ENCODE data around the gene EFNA1. TPM values are rescaled to one million over a fixed set of nuclear protein-coding genes. Genes with fewer than 3 reads are reported as not detected.

EFNA1 gene
- total and polyA plus RNA-seq, 2 donors (not counting 3 experiments of a cell fraction or from before 2014, with no cell fraction given): 107 to 289 TPM

- BruUV-seq (replicated peaks): no TSS peak
- no peak overlapping the region for H3K9ac ChIP-seq (replicated peaks; ENCODE audit: extremely low read depth, insufficient read depth, low read length)
- intact Hi-C loops (cut with micrococcal nuclease) (no loop called here), dilution Hi-C loops (cut with MboI; ENCODE audit: extremely low pct_ligation_motif_present, low sequenced_read_pairs) (no loop called here)
- H3K4me1 ChIP-seq (ENCODE audit: control insufficient read depth, extremely low read depth, insufficient read depth, low read length): no peaks in the 10 kb centered on the region
- H3K9me1 ChIP-seq (replicated peaks; ENCODE audit: control insufficient read depth, extremely low read depth, insufficient read depth, low read length): no peaks in the 10 kb centered on the region
- no peak overlapping the region for H3K4me3 ChIP-seq (replicated peaks in 1 of 3; ENCODE audit: insufficient read depth in 1 of 3, low read depth in 1 of 3, low read length in 3 of 3)
- H3K79me2 ChIP-seq (ENCODE audit: control insufficient read depth, insufficient read depth, low read length): no peaks in the 10 kb centered on the region
- no peak for DNase-seq (ENCODE audit: low read depth, low spot score)
- ChIA-PET POLR2A (no interaction called here), CTCF (interaction anchor here (0.8 to 3.3 kb wide), 3 partner anchors 9 to 11 kb away, joined by 3 to 35 read pairs (median 5); partner anchors contain the start of gene KRTCAP2)
- H3K4me2 ChIP-seq (ENCODE audit: insufficient read depth, low read length): no peak overlapping the region
- H3K27ac ChIP-seq (ENCODE audit: insufficient read depth, low read depth, low read length): no peak overlapping the region
- H3K9me3 ChIP-seq (replicated peaks; ENCODE audit: control insufficient read depth, insufficient read depth, low read length): no peaks in the 10 kb centered on the region
- no peak overlapping the region for H2AFZ ChIP-seq (ENCODE audit: low read depth, low read length)
- H4K20me1 ChIP-seq (replicated peaks; ENCODE audit: control insufficient read depth, extremely low read depth, insufficient read depth, low read length): no peaks in the 10 kb centered on the region
- TF ChIP-seq, protein P1, sequence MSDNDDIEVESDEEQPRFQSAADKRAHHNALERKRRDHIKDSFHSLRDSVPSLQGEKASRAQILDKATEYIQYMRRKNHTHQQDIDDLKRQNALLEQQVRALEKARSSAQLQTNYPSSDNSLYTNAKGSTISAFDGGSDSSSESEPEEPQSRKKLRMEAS (IDR thresholded peaks at IDR 0.05; ENCODE audit: insufficient read depth, insufficient read length): no peak
- TF ChIP-seq POLR2AphosphoS5 (IDR thresholded peaks at IDR 0.05; ENCODE audit: insufficient read depth, low read depth, low read length): no peak
- no peak for TF ChIP-seq FOS (IDR thresholded peaks at IDR 0.05; ENCODE audit: borderline replicate concordance, insufficient read depth, low read length)
- no peak for TF ChIP-seq JUN (IDR thresholded peaks at IDR 0.05; ENCODE audit: borderline replicate concordance, insufficient read depth, insufficient read length, low read depth)
- TF ChIP-seq CTCF (IDR thresholded peaks at IDR 0.05; ENCODE audit: extremely low read depth in 1 of 2, insufficient read depth in 1 of 2, low read depth in 1 of 2, low read length in 2 of 2): no peak
- TF ChIP-seq GATA2 (IDR thresholded peaks at IDR 0.05; ENCODE audit: insufficient read depth, insufficient read length, low read depth, low read length): no peak
- no peak for TF ChIP-seq EZH2 (IDR thresholded peaks at IDR 0.05; ENCODE audit: borderline replicate concordance, low read depth, low read length, severe bottlenecking)
- TF ChIP-seq MYC (IDR thresholded peaks at IDR 0.05; ENCODE audit: low read depth, low read length): no peak
- no peak for TF ChIP-seq POLR2A (IDR thresholded peaks at IDR 0.05; ENCODE audit: low read depth, low read length)
- H3K36me3 ChIP-seq (ENCODE audit: control insufficient read depth in 2 of 2, extremely low read depth in 1 of 2, insufficient read depth in 2 of 2, low read length in 2 of 2): peaks cover 0 to 8% of the 10 kb centered on the region in 2 experiments
- FAIRE-seq: no peak
- H3K27me3 ChIP-seq (ENCODE audit: control insufficient read depth in 2 of 2, insufficient read depth in 2 of 2, low read length in 2 of 2): no peaks in the 10 kb centered on the region
Observed at GRCh38 chr1:155184351-155184811, 56.7 kb downstream of the EFNA1 start.

Small RNA genes within 50 kb of the gene (small RNA-seq; reads per million reads assigned to genes)
- gene HMGN2P18 (ENCODE audit: insufficient read depth, insufficient read length, low read depth, low replicate concordance): not detected
- gene RF00019 (ENCODE audit: insufficient read depth, insufficient read length, low read depth, low replicate concordance): not detected

Other genes starting within 250 kb of the EFNA1 start
- gene PMVK, start 191.2 kb upstream of the EFNA1 start, total RNA-seq: 22.6 and 23.0 TPM in 2 replicates
- gene PMVK, start 191.2 kb upstream of the EFNA1 start, polyA plus RNA-seq: 24.0 and 32.7 TPM in 2 replicates
- gene PBXIP1, start 171.8 kb upstream of the EFNA1 start, total RNA-seq: 49.0 and 49.4 TPM in 2 replicates
- gene PBXIP1, start 171.8 kb upstream of the EFNA1 start, polyA plus RNA-seq: 45.0 and 54.7 TPM in 2 replicates
- 21.5 and 21.9 TPM in 2 replicates for gene PYGO2, start 166.1 kb upstream of the EFNA1 start, total RNA-seq
- gene PYGO2, start 166.1 kb upstream of the EFNA1 start, polyA plus RNA-seq: 19.3 and 19.5 TPM in 2 replicates
- 286 and 316 TPM in 2 replicates for gene SHC1, start 157.1 kb upstream of the EFNA1 start, total RNA-seq
- 324 and 379 TPM in 2 replicates for gene SHC1, start 157.1 kb upstream of the EFNA1 start, polyA plus RNA-seq
- gene CKS1B, start 153.2 kb upstream of the EFNA1 start, total RNA-seq: 126 and 128 TPM in 2 replicates
- 280 and 319 TPM in 2 replicates for gene CKS1B, start 153.2 kb upstream of the EFNA1 start, polyA plus RNA-seq
- 42.2 and 48.8 TPM in 2 replicates for gene FLAD1, start 144.5 kb upstream of the EFNA1 start, total RNA-seq
- 59.1 and 66.8 TPM in 2 replicates for gene FLAD1, start 144.5 kb upstream of the EFNA1 start, polyA plus RNA-seq
- 0.64 and 0.88 TPM in 2 replicates for gene LENEP, start 134.3 kb upstream of the EFNA1 start, total RNA-seq
- gene LENEP, start 134.3 kb upstream of the EFNA1 start, polyA plus RNA-seq: not detected in 2 replicates
- 20.0 and 24.0 TPM in 2 replicates for gene ZBTB7B, start 125.1 kb upstream of the EFNA1 start, total RNA-seq
- 26.2 and 32.6 TPM in 2 replicates for gene ZBTB7B, start 125.1 kb upstream of the EFNA1 start, polyA plus RNA-seq
- gene DCST2, start 94.1 kb upstream of the EFNA1 start, total RNA-seq: 0.23 and 0.51 TPM in 2 replicates
- 0.29 and 0.73 TPM in 2 replicates for gene DCST2, start 94.1 kb upstream of the EFNA1 start, polyA plus RNA-seq
- not detected in 2 replicates for gene DCST1, start 94.1 kb upstream of the EFNA1 start, total RNA-seq
- gene DCST1, start 94.1 kb upstream of the EFNA1 start, polyA plus RNA-seq: not detected in 2 replicates
- gene ADAM15, start 76.6 kb upstream of the EFNA1 start, total RNA-seq: 268 and 299 TPM in 2 replicates
- 295 and 397 TPM in 2 replicates for gene ADAM15, start 76.6 kb upstream of the EFNA1 start, polyA plus RNA-seq
- 16.5 and 17.5 TPM in 2 replicates for gene EFNA4, start 64.1 kb upstream of the EFNA1 start, total RNA-seq
- 25.2 and 28.0 TPM in 2 replicates for gene EFNA4, start 64.1 kb upstream of the EFNA1 start, polyA plus RNA-seq
- 2.2 TPM in 2 replicates for gene EFNA3, start 49.0 kb upstream of the EFNA1 start, total RNA-seq
- 2.5 and 4.2 TPM in 2 replicates for gene EFNA3, start 49.0 kb upstream of the EFNA1 start, polyA plus RNA-seq
- gene SLC50A1, start 8.0 kb downstream of the EFNA1 start, total RNA-seq: 29.5 and 30.8 TPM in 2 replicates
- gene SLC50A1, start 8.0 kb downstream of the EFNA1 start, polyA plus RNA-seq: 66.1 and 70.4 TPM in 2 replicates
- gene DPM3, start 12.7 kb downstream of the EFNA1 start, total RNA-seq: 69.6 and 78.8 TPM in 2 replicates
- gene DPM3, start 12.7 kb downstream of the EFNA1 start, polyA plus RNA-seq: 258 and 315 TPM in 2 replicates
- gene KRTCAP2, start 45.4 kb downstream of the EFNA1 start, total RNA-seq: 170 and 207 TPM in 2 replicates
- 362 and 409 TPM in 2 replicates for gene KRTCAP2, start 45.4 kb downstream of the EFNA1 start, polyA plus RNA-seq
- gene TRIM46, start 46.0 kb downstream of the EFNA1 start, total RNA-seq: 9.6 and 10.0 TPM in 2 replicates
- gene TRIM46, start 46.0 kb downstream of the EFNA1 start, polyA plus RNA-seq: 9.5 and 12.7 TPM in 2 replicates
- 22.4 and 23.6 TPM in 2 replicates for gene THBS3, start 80.0 kb downstream of the EFNA1 start, total RNA-seq
- 25.7 and 29.4 TPM in 2 replicates for gene THBS3, start 80.0 kb downstream of the EFNA1 start, polyA plus RNA-seq
- 49.1 and 53.0 TPM in 2 replicates for gene MTX1, start 80.8 kb downstream of the EFNA1 start, total RNA-seq
- 109 and 137 TPM in 2 replicates for gene MTX1, start 80.8 kb downstream of the EFNA1 start, polyA plus RNA-seq
- 61.8 and 62.7 TPM in 2 replicates for gene ENTREP3, start 127.6 kb downstream of the EFNA1 start, total RNA-seq
- 26.6 and 27.4 TPM in 2 replicates for gene ENTREP3, start 127.6 kb downstream of the EFNA1 start, polyA plus RNA-seq
- gene SCAMP3, start 134.5 kb downstream of the EFNA1 start, total RNA-seq: 80.1 and 80.8 TPM in 2 replicates
- gene SCAMP3, start 134.5 kb downstream of the EFNA1 start, polyA plus RNA-seq: 306 and 342 TPM in 2 replicates
- gene CLK2, start 145.6 kb downstream of the EFNA1 start, total RNA-seq: 61.7 and 69.1 TPM in 2 replicates
- gene CLK2, start 145.6 kb downstream of the EFNA1 start, polyA plus RNA-seq: 80.9 and 84.8 TPM in 2 replicates
- gene HCN3, start 149.6 kb downstream of the EFNA1 start, total RNA-seq: 1.8 and 3.3 TPM in 2 replicates
- 4.1 and 4.6 TPM in 2 replicates for gene HCN3, start 149.6 kb downstream of the EFNA1 start, polyA plus RNA-seq
- gene PKLR, start 173.6 kb downstream of the EFNA1 start, total RNA-seq: not detected in 2 replicates
- 0.03 TPM in 1 of 2 replicates, not detected in the other for gene PKLR, start 173.6 kb downstream of the EFNA1 start, polyA plus RNA-seq
- 630 and 670 TPM in 2 replicates for gene FDPS, start 181.0 kb downstream of the EFNA1 start, total RNA-seq
- 508 and 646 TPM in 2 replicates for gene FDPS, start 181.0 kb downstream of the EFNA1 start, polyA plus RNA-seq
- 40.3 and 42.4 TPM in 2 replicates for gene RUSC1, start 193.0 kb downstream of the EFNA1 start, total RNA-seq
- 46.6 and 63.3 TPM in 2 replicates for gene RUSC1, start 193.0 kb downstream of the EFNA1 start, polyA plus RNA-seq